HG02678 (cell line): ENCODE data around the gene TESPA1.
"Not testable (repeated sequence)": the region's sequence is repeated elsewhere in the genome, so short reads cannot be mapped to it uniquely, and the experiment has no call there.

ENCODE experiments used
- ATAC-seq: cut with Tn5 transposase; IDR thresholded peaks from one replicate; pipeline ENCODE4 v1.9.1; 2021; ENCODE audit warnings: mild to moderate bottlenecking, moderate library complexity; ENCODE audit not compliant: unreplicated experiment

Gene TESPA1

GRCh38 chr12:54949073-54949711 is 35.4 kb downstream of the TESPA1 start:
- ATAC-seq: no peak

DNA sequence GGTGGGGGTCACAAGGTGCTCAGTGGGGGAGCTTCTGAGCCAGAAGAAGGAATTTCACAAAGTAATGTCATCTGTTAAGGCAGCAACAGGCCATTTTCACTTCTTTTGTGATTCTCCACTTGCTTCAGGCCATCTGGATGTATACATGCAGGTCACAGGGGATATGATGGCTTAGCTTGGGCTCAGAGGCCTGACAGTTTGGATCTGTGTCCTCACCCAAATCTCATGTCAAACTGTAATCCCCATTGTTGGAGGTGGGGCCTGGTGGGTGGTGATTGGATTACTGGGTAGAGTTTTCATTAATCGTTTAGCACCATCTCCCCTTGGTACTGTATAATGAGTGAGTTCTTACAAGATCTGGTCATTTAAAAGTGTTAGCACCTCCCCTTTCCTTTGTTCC is 36.4 kb downstream of the TESPA1 start:
- ATAC-seq: no peak

GRCh38 chr12:54945082-54945481 is 39.5 kb downstream of the TESPA1 start:
- no peak for ATAC-seq

DNA sequence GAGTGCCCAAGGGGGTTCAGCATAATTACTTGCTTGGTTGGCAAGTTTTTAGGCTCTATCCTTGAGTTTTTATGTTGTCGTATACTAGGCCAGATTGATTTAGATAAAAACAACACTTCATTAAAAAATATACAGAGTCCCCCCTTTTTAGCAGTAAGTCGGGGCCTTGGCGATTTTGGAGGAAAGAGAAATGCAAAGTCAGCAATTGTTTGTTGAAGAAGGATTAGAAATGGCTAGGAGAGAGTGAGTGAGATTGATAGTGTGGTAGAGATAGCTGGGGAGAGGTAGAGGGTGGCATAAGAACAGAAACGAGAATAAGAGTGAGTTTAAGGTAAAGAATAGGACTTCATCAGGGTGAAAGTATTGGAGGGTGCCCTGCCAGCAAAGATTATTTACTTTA is 41.3 kb downstream of the TESPA1 start:
- not testable (repeated sequence) for ATAC-seq

DNA sequence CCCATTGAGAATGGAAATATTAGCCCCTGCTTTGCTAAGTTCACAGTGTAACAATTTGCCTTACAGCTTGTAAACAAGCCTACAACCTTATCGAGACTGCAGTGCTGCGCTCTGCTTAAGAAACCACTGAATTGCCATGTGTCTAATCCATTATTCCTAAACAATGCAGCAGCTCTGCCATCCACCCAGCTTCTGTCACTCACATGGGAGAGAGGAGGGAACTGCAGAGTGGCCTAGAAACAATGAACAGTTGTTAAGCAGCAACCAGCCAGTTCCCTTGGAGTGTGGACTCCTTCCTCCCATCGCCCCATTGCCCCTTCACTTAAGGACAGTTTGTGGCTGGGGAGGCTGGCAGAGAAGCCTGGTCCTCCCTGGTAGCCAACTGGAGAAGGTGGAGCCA is 42.9 kb downstream of the TESPA1 start:
- ATAC-seq: no peak

- no peak for ATAC-seq
Observed at GRCh38 chr12:54940727-54941315, 43.7 kb downstream of the TESPA1 start.

DNA sequence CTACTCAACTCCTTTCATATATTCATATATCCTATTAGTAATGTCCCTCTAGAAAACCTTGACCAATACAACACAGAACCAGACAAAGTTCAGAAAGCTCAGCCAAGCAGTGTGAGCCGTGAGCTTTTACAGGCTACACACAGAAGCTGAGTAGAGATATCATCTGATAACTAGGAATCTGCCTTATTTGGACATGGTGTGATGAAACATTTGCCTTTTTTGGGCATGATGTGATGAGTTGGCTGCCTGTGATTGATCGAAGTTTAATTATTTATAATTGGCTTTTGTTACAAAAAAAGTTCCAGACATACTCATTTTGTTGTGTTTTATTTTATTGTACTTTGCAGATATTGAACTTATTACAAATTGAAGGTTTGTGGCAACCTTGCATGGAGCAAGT is 46.6 kb downstream of the TESPA1 start:
- no peak for ATAC-seq

- ATAC-seq: no peak
Observed at GRCh38 chr12:54937376-54937775, 47.2 kb downstream of the TESPA1 start.

DNA sequence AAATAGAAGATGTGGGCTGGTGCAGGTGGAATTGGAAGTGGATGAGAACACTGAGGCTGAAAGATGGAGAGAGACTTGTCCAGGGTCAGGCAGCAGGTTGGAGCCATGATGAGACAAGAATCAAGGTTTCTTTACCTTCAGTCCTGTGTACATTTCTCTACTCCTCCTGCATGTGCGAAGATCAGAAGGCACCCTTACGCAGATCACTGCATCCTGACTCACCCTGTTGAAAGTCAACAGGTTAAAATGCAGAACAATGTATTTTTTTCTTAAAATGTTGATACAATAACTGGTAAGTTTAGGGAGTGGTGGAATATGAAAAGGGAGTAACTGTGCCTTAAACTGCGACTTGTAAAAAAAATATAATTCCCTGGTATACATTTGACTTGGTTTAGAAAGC is 47.8 kb downstream of the TESPA1 start:
- ATAC-seq: no peak

DNA sequence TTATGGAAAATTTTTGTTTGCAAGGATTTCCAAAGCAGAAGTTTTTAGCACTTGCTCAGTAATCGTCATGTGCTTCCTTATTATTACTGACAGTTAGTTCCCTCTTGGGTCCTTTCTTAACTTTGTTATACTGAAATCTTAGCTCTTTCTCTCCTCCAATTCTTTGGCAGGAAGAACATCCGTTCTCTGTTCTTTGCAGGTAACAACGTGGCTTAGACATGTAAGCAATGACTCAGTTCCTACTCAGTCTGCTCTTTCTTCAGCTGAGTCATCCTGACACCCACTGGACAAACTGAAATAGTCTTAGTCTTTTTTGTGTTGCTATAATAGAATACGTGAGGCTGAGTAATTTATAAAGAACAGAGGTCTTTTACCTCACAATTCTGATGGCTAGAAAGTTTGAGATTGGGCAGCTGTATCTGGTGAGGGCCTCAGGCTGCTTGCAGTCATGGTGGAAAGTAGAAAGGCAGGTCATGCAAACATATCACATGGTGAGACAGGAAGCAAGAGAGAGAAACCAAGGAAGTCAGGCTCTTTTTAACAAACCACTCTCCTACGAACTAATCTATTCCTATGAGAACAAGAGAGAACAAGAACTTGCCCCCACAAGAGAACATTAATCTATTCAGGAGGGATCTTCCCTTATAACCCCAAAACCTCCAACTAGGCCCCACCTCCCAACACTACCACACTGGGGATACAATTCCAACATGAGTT is 49.2 kb downstream of the TESPA1 start:
- ATAC-seq: peak; percentile 96

DNA sequence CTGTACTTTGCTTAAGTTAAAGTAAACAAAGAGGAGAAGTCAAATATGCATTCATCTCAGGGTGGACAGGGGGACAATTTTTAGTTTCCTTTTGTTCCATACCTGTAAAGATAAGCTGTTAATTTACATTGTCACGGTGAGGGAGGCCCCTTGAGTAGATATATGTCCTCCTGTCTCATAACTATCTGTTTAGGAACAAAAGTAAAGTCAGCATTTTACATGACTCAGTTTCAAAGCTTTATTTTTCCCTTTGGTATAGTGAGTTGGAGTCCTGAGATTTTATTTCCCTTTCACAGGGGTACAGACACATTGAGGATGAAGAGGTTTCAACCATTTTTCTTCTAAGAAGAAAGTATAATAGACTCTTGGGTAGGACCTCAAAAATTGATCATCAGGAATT is 50.1 kb downstream of the TESPA1 start:
- no peak for ATAC-seq

DNA sequence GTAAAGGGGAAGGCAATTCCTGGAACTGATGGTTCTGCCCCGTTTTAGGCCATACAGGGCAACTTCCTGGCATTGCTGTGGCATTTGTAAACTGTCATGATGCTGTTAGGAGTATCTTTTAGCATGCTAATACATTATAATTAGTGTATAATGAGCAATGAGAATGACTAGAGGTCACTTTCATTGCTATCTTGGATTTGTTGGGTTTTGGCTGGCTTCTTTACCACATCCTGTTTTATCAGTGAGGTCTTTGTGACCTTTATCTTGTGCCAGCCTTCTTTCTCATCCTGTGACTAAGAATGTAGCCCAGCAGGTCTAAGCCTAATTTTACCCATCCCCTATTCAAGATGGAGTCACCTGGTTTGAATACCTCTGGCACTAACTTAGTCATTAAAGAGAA is 51.2 kb downstream of the TESPA1 start:
- ATAC-seq: no peak

GRCh38 chr12:54932691-54933090 is 51.9 kb downstream of the TESPA1 start:
- no peak for ATAC-seq

- ATAC-seq: no peak
Observed at GRCh38 chr12:54932038-54932437, 52.5 kb downstream of the TESPA1 start.

- ATAC-seq: no peak
Observed at GRCh38 chr12:54929998-54930397, 54.6 kb downstream of the TESPA1 start.

GRCh38 chr12:54926246-54926645 is 58.3 kb downstream of the TESPA1 start:
- no peak for ATAC-seq

- ATAC-seq: no peak
Observed at GRCh38 chr12:54924972-54925707, 59.4 kb downstream of the TESPA1 start.

DNA sequence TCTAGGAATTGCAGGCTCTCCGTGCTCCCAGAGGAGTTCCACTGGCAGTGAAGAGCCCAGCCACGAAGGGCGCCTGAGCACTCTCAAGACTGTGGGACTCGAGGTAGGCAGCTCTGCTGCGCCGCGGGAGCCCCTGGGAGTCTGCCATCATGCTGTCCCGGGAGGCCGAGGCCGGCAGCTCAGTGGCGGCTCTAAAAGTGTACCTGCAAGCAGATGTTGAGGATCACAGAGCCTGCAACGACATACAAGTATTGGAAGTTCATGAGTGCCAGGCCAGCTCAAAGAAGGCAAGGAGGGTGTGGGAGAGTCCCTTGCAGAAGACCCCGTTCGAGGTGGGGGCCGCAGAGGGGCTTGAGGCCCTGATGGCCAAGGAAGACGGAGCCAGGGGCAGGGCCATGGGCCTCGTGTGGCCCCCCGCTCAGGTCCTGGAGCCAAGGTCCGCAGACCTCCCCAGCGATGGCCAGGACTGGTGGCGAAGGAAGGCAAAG is 67.5 kb downstream of the TESPA1 start:
- no peak for ATAC-seq
